GM21529 (cell line): ENCODE measurements around the gene NAA38.
"Not testable (repeated sequence)": the region's sequence is repeated elsewhere in the genome, so short reads cannot be mapped to it uniquely, and the experiment has no call there.

Experiments used
- ATAC-seq: cut with Tn5 transposase; IDR thresholded peaks from one replicate; pipeline ENCODE4 v1.9.1; 2021; ENCODE audit not compliant: unreplicated experiment

NAA38 gene

GRCh38 chr17:7825206-7825990 is 32.0 kb downstream of the NAA38 start:
- ATAC-seq: no peak

DNA sequence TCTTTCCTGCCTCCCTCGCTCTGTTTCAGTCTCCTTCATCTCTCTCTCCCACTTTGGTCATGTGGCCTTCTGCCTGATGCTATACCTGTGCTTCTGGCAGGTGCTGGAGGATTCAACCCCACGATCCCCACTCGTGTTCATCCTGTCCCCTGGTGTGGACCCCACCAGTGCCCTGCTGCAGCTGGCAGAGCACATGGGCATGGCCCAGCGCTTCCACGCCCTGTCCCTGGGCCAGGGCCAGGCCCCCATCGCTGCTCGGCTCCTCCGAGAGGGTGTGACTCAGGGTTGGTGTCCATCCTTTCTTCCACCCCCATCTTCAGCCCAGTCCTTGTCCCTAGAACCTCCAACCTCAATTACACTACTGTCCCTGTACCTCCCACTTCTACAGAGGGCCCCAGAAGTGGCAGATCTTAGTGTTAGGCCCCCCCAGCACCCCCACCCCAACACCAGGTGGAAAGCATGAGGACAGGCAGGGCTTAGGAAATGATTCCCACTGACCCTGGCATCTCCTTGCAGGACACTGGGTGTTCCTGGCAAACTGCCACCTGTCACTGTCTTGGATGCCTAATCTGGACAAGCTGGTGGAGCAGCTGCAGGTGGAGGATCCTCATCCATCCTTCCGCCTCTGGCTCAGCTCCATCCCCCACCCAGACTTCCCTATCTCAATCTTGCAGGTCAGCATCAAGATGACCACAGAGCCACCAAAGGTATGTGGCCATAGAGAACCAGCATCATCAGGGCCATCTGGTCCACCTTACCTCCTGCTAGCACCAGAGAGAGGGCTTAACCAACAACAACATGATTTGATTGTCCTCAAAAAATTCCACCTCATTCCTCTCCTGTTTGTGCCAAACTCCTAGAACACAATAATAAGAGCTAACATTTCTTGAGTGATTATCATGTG is 33.1 kb downstream of the NAA38 start:
- ATAC-seq: no peak

- no peak for ATAC-seq
Observed at GRCh38 chr17:7823581-7824001, 33.8 kb downstream of the NAA38 start.

DNA sequence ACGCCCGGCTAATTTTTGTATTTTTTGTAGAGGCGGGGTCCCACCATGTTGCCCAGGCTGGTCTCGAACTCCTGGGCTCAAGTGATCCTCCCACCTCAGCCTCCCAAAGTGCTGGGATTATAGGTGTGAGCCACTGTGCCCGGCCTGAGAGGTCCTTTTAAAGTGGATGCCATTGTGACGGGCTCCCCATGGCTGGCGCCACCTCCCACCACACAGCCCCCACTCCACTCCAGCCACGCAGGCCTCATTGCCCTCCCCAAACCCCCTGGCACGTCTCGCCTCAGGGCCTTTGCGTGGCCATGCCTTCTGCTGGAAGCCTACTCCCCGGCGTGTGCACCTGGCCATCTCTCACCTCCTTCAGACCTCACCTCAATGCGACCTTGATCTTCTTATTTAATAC is 35.2 kb downstream of the NAA38 start:
- ATAC-seq: no peak

DNA sequence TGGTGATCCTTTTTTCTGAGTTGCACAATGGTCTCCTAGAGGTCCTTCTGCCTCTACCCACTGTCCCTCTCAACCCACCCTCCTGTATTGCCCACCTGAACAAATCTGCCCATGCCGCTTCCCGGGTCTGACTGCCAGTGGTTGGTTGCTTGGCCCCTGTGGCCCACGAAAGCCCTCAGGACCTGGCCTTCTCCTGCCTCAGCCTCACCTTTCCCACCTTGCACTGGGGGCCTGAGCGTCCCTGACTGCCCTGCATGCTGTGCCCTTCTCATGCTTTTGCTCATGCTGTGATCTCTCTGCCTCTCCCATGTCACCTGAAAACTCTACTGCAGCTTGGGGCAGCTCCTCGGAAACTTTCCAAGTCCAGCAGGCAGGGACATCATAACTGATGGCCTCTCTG is 37.1 kb downstream of the NAA38 start:
- no peak for ATAC-seq

DNA sequence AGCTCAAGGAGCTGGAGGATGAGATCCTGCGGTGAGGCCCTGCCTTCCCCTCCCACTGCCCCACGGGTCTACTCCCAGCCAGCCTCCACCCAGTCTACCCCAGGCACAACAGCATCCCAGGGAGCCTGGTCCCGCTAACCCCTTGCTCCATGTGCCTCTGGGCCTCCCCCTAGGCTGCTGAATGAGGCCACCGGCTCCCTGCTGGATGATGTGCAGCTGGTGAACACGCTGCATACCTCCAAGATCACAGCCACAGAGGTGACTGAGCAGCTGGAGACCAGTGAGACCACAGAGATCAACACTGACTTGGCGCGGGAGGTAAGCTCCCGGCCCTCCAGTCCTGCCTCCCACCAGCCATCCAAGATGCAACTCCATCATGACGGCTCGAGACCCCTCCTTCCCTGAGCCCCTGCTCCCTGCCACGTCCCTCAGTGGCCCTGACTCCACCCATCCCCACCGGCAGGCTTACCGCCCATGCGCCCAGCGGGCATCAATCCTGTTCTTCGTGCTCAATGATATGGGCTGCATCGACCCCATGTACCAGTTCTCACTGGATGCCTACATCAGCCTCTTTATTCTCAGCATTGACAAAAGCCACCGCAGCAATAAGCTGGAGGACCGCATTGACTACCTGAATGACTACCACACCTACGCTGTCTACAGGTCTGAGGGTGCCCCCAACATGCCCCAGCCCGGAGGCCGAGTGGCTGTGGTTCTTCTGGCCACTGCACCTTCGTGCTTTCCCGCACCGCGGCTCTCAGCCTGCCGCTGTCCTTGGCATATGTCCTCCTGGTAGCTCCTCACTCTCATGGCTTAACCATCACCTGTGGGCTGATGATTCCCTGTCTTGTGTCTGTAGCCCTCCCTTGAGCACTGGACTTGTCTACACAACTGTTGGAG is 38.4 kb downstream of the NAA38 start:
- ATAC-seq: no peak

DNA sequence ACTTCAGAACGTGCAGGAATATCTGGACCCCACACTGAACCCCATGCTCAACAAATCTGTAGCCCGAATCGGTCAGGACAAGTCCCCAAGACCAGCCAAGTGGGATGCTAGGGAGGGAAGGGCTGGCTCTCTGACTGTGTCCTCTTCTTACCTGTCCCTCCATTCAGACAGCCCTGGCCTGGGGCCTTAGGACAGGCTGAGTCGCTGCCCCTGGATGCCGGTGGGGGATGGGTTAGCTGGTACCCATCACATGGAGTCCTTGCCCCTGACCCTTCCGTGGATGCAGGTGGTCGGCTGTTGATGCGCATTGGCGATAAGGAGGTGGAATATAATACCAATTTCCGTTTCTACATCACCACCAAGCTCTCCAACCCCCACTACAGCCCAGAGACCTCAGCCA is 39.3 kb downstream of the NAA38 start:
- no peak for ATAC-seq

DNA sequence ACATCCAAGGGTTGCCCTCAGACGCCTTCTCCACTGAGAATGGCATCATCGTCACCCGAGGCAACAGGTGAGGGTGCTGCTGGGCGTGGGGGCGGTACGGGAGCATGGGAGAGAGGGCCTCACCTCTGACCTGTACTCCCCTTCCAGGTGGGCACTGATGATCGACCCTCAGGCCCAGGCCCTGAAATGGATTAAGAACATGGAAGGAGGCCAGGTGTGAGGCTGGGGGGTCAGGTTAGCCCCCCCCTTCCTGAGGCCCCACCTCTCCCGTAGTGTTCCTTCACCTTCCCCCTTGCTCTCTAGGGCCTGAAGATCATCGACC is 39.8 kb downstream of the NAA38 start:
- ATAC-seq: no peak

GRCh38 chr17:7816926-7817642 is 40.3 kb downstream of the NAA38 start:
- no peak for ATAC-seq

- no peak for ATAC-seq
Observed at GRCh38 chr17:7814969-7815368, 42.4 kb downstream of the NAA38 start.

DNA sequence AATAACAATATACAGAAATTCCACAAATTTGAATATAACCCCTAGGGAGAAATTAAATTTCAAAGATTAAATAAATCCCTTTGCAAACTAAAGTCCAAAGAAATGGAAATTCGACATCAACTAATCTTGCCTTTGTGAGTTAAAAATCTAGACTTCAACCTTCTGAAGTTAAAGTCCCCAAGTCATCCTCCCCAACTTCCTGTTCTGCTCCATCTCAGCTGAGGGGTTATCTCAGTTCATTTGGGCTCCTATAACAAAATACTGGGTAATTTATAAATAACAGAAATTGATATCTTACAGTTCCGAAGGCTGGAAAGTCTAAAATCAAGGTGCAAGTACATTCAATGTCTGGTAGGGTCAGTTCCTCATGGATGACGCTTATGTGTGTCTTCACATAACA is 46.1 kb downstream of the NAA38 start:
- no peak for ATAC-seq

GRCh38 chr17:7809791-7810343 is 47.5 kb downstream of the NAA38 start:
- not testable (repeated sequence) for ATAC-seq

- no peak for ATAC-seq
Observed at GRCh38 chr17:7809086-7809790, 48.1 kb downstream of the NAA38 start.

DNA sequence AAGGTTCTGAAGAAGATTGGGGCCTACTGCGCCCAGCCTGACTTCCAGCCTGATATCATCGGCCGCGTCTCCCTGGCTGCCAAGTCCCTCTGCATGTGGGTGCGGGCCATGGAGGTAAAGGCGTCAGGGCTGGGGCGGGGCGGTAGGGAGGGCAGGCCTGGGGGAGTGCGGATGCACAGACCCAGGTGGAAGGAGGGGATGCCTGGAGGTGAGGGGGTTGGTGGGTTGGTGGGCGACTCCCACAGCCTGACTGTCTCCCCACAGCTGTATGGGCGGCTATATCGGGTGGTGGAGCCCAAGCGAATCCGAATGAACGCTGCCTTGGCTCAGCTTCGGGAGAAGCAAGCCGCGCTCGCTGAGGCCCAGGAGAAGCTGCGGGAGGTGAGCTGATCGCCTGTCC is 50.2 kb downstream of the NAA38 start:
- no peak for ATAC-seq
